HEK293T (cell line): Measurements from ENCODE around the gene PSMG1.
"Not testable (repeated sequence)": the region's sequence is repeated elsewhere in the genome, so short reads cannot be mapped to it uniquely, and the experiment has no call there.

ENCODE experiments used
- CTCF ChIA-PET: fragments of 350-600 bp; formaldehyde crosslinking; extraction: SDS; loops from one replicate; lab custom pipeline; 2021; ENCODE audit warnings: antibody characterized with exemption, inconsistent platforms; lab: Yijun Ruan, JAX
- POLR2A ChIA-PET: fragments of 350-600 bp; formaldehyde crosslinking; extraction: SDS; loops from one replicate; lab custom pipeline; 2020; ENCODE audit warnings: antibody characterized with exemption, inconsistent platforms; lab: Yijun Ruan, JAX
- DNase-seq: peaks from one replicate; pipeline ENCODE4 v3.0.0; 2012; ENCODE audit warnings: mixed read lengths; ENCODE audit errors: extremely low spot score
- ARNT ChIP-seq: fragments of 450-650 bp; IDR thresholded peaks from 2 replicates; pipeline ENCODE4 v1.6.1; 2017; ENCODE audit warnings: mild to moderate bottlenecking
- BHLHE40 ChIP-seq: fragments of 450-650 bp; IDR thresholded peaks from 2 replicates; pipeline ENCODE4 v1.6.1; 2016; ENCODE audit warnings: mild to moderate bottlenecking, moderate library complexity, borderline replicate concordance
- CTBP1 ChIP-seq: fragments of 450-650 bp; IDR thresholded peaks from 2 replicates; pipeline ENCODE4 v1.6.1; 2016; ENCODE audit warnings: borderline replicate concordance
- ELF4 ChIP-seq: fragments of 450-650 bp; IDR thresholded peaks from 2 replicates; pipeline ENCODE4 v1.6.1; 2017; ENCODE audit warnings: antibody characterized with exemption
- FOXA1 ChIP-seq: fragments of 450-650 bp; IDR thresholded peaks from 2 replicates; pipeline ENCODE4 v1.6.1; 2016; ENCODE audit warnings: mild to moderate bottlenecking
- FOXK2 ChIP-seq: fragments of 450-650 bp; IDR thresholded peaks from 2 replicates; pipeline ENCODE4 v1.6.1; 2016; ENCODE audit warnings: mild to moderate bottlenecking
- FOXM1 ChIP-seq: fragments of 450-650 bp; IDR thresholded peaks from 2 replicates; pipeline ENCODE4 v1.6.1; 2017; ENCODE audit warnings: mild to moderate bottlenecking, borderline replicate concordance
- HDGF ChIP-seq: fragments of 450-650 bp; IDR thresholded peaks from 2 replicates; pipeline ENCODE4 v1.6.1; 2017; ENCODE audit warnings: antibody characterized with exemption, borderline replicate concordance
- L3MBTL2 ChIP-seq: fragments of 450-650 bp; conservative IDR thresholded peaks from 2 replicates; pipeline ENCODE4 v1.6.1; 2016; ENCODE audit warnings: mild to moderate bottlenecking
- LEF1 ChIP-seq: fragments of 450-650 bp; IDR thresholded peaks from 2 replicates; pipeline ENCODE4 v1.6.1; 2017; ENCODE audit warnings: mild to moderate bottlenecking, borderline replicate concordance
- NFRKB ChIP-seq: fragments of 450-650 bp; IDR thresholded peaks from 2 replicates; pipeline ENCODE4 v1.6.1; 2016; ENCODE audit warnings: mild to moderate bottlenecking, moderate library complexity
- SP1 ChIP-seq: fragments of 450-650 bp; IDR thresholded peaks from 2 replicates; pipeline ENCODE4 v1.6.1; 2017
- SUZ12 ChIP-seq: fragments of 450-650 bp; IDR thresholded peaks from 2 replicates; pipeline ENCODE4 v1.6.1; 2016; ENCODE audit warnings: mild to moderate bottlenecking
- TARDBP ChIP-seq: fragments of 450-650 bp; IDR thresholded peaks from 2 replicates; pipeline ENCODE4 v1.6.1; 2016
- ZNF384 ChIP-seq: fragments of 450-650 bp; IDR thresholded peaks from 2 replicates; pipeline ENCODE4 v1.6.1; 2016
- TF ChIP-seq, protein P1 (sequence below): fragments of 450-650 bp; IDR thresholded peaks from 2 replicates; pipeline ENCODE4 v1.6.1; 2016

The PSMG1 gene

DNA sequence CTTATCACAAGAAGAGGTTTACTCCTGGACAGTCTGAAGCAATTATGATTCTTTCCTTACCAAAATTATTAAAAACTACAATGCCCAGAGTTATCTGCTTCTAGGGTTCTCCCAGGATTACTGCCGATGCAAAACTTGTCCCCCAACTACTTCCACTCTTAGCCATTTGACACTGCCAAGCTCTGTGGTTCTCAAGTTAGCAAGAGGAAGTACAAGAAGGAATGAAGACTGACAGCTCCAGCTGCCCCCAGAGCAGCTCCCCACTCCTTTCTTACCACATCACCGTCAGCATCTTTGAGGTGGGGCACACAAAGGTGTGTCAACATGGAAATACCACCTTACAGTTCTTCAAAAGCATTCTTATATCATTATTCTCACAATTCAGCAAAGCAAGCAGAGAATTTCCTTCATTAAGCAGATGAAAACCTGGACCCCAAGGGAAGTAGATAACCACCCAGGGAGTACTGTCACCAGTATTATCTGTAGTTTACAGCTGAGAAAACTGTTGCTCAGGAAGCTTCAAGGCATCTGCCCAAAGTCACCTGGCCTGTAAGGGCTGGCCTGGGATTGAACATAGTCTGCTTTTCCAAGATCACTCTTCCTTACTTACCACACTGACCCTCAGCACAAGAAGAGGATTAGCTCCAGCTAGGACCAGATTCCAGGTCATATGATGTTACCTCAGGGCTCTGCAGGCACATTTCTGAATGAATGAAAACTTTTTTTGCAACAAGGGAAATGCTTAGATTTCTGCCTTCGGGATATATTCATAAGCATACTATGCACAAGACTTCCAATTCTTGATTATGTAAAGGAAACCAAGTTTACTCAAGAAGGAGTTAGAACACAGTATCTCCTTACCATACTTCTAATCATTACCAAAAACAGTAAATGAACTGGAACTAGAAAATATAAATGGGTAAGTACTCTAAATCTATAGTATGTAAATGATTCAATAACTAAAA is 9.3 kb downstream of the PSMG1 start:
- CTCF ChIA-PET, result no interaction called here
- TF ChIP-seq ARNT (no peak), SUZ12 (no peak)
- no peak for DNase-seq
- POLR2A ChIA-PET, result interaction anchor here (1.0 kb wide), 1 partner anchor 10 kb away, joined by 4 read pairs; no protein-coding TSS in a partner anchor

DNA sequence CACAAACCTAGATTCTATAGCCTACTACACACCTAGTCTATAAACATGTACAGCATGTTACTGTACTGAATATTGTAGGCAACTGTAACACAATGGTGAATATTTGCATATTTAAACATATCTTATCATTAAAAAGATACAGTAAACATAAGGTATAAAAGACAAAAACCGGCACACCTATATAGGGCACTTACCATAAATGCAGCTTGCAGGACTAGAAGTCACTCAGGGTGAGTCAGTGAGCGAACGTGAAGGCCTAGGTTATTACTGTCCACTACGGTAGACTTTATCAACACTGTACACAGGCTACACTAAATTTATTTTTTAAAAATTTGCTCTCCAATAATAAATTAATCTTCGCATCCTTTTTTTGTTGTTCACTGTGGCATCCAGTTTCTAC is 13.3 kb downstream of the PSMG1 start:
- no peak for DNase-seq
- no peak for TF ChIP-seq FOXK2
- no peak for TF ChIP-seq SP1
- no peak for TF ChIP-seq ARNT
- TF ChIP-seq LEF1, result no peak
- ChIA-PET POLR2A (no interaction called here), CTCF (no interaction called here)

DNA sequence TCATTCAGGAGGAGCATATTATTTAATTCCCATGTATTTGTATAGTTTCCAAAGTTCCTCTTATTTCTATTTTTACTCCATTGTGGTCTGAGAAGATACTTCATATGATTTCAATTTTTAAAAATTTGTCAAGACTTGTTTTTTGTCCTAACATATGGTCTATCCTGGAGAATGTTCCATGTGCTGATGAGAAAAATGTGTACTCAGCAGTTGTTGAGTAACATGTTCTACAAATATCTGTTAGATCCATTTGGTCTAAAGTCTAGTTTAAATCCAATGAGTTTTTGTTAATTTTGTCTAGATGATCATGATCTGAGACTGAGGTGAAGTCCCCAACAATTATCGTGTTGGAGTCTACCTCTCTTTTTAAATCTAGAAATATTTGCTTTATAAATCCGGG is 14.5 kb downstream of the PSMG1 start:
- no peak for DNase-seq
- no peak for TF ChIP-seq HDGF
- TF ChIP-seq CTBP1, result no peak
- TF ChIP-seq NFRKB, result no peak
- no peak for TF ChIP-seq SUZ12
- no peak for TF ChIP-seq ZNF384
- TF ChIP-seq L3MBTL2, result no peak
- no peak for TF ChIP-seq SP1
- TF ChIP-seq TARDBP, result no peak
- TF ChIP-seq BHLHE40, result no peak
- TF ChIP-seq FOXM1, result no peak
- TF ChIP-seq ARNT, result no peak
- no peak for TF ChIP-seq FOXA1
- no peak for TF ChIP-seq FOXK2
- TF ChIP-seq ELF4, result no peak
- TF ChIP-seq LEF1, result no peak
- TF ChIP-seq, protein P1, sequence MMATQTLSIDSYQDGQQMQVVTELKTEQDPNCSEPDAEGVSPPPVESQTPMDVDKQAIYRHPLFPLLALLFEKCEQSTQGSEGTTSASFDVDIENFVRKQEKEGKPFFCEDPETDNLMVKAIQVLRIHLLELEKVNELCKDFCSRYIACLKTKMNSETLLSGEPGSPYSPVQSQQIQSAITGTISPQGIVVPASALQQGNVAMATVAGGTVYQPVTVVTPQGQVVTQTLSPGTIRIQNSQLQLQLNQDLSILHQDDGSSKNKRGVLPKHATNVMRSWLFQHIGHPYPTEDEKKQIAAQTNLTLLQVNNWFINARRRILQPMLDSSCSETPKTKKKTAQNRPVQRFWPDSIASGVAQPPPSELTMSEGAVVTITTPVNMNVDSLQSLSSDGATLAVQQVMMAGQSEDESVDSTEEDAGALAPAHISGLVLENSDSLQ, result no peak
- ChIA-PET POLR2A (no interaction called here), CTCF (no interaction called here)

DNA sequence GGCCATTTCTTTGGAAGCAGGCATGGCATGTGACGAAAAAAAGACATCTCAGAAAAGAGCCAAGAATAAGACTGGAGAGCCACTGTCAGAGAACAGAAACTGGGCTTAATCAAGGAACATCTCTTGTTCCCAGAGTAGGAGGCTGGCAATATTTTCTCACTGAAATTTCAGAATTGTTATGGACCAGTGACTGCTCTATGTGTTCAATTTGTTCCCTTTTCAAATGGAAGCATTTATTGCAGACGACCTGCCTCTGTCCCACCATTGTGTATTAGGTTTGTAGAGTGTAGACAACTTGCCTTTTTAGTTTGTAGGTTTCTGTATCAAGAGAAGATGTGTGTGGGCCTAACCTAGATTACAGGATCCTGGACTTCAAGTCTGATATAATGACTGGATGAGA is 18.7 kb downstream of the PSMG1 start:
- no peak for TF ChIP-seq FOXA1
- ChIA-PET POLR2A (no interaction called here), CTCF (no interaction called here)
- DNase-seq, result no peak

DNA sequence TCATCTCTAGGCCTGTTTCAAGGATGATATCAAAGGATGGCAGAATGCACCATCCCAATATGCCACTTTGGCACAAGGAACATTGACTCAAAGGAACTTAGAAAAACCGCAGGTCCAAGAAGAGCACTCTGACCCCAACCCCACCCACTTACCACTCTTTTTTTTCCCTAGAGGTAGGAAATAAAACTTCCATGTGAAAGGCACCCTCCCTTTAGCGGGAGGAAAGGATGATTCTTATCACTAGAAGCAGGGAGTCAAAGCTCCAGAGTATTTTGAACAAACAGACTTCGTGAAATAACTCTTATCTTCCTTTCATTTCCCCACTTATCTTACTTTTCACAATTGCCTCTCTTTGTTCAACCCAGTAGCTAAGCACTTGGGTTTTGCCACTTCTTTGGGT is 22.2 kb downstream of the PSMG1 start:
- no peak for TF ChIP-seq FOXM1
- no peak for TF ChIP-seq ARNT
- no peak for TF ChIP-seq FOXK2
- TF ChIP-seq LEF1, result no peak
- TF ChIP-seq SP1, result no peak
- ChIA-PET CTCF (no interaction called here), POLR2A (no interaction called here)
- no peak for DNase-seq

DNA sequence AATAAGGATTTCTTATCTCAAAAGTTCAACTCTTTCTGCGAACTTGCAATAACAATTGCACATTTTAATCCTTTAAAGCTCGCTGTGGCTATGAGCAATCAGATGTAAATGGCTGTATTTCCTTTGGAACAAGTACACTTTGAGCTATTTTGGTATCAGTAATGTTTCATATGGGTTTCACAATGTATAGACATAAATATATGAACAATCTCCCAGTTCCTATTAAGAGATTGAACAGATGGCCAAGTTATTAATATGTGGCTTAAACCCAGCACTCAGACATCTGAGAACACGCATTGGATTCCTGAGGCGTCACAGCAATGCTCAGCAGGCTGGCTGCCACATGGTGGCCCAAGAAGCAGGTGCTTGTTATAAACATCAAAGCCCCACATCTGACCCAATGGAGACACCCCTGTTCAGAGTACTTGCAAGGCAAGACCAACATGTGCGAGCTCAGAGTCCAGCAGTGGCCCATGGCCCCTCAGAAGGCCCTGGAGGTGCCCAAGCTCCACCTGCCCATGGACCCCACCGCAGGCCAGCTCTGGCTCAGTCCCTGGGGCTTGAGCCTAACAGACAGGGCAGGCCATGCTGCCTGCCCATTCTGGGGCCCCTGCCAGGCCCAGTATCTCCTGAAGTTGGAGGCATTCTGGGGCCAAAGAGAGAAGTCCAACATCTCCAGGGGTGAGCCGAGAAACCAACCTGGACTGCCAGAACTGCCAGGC is 23.7 kb downstream of the PSMG1 start:
- TF ChIP-seq, protein P1, result no peak
- no peak for TF ChIP-seq NFRKB
- no peak for TF ChIP-seq ARNT
- TF ChIP-seq HDGF, result no peak
- TF ChIP-seq FOXA1, result no peak
- no peak for TF ChIP-seq CTBP1
- TF ChIP-seq SUZ12, result no peak
- no peak for TF ChIP-seq FOXM1
- no peak for TF ChIP-seq BHLHE40
- no peak for TF ChIP-seq TARDBP
- TF ChIP-seq ELF4, result no peak
- TF ChIP-seq ZNF384, result no peak
- no peak for TF ChIP-seq L3MBTL2
- no peak for DNase-seq
- ChIA-PET CTCF (no interaction called here), POLR2A (no interaction called here)

DNA sequence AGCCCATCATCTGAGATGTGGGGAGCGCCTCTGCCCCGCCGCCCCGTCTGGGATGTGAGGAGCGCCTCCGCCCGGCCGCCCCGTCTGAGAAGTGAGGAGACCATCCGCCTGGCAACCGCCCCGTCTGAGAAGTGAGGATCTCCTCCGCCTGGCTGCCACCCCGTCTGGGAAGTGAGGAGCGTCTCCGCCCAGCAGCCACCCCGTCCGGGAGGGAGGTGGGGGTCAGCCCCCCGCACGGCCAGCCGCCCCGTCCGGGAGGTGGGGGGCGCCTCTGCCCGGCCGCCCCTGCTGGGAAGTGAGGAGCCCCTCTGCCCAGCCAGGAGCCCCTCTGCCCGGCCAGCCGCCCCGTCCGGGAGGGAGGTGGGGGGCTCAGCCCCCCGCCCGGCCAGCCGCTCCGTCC is 26.0 kb downstream of the PSMG1 start:
- CTCF ChIA-PET, POLR2A ChIA-PET, DNase-seq: not testable (repeated sequence)

DNA sequence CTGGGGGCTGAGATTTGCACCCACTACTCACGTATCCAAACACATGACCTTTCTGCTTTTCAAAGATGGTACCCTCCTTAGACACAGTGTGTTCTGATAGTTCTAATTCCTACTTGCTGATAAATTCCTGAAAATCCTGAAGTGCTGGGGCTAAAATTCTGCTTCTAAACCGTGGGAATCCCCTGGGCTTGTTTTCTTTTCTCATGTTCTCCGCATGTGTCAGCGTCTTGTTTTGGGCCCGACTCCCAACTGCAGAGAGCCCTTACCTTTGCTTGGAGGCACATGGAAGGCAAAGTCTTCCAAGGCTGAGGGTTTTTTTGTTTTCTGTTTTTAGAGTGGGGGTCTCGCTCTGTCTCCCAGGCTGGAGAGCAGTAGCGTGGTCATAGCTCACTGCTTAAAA is 27.2 kb downstream of the PSMG1 start:
- ChIA-PET POLR2A (no interaction called here), CTCF (no interaction called here)
- TF ChIP-seq TARDBP, result no peak
- no peak for DNase-seq
